Activated naive CD8-positive, alpha-beta T cell treated with anti-CD3 and anti-CD28 coated beads, Interleukin-2, amount 10 ng/mL, durations not matched to agents 7 days and 5 days (primary cell): Measurements from ENCODE around the gene CCS. TPM values are rescaled to one million over a fixed set of nuclear protein-coding genes. Genes with fewer than 3 reads are reported as not detected.
"Not testable (repeated sequence)": the region's sequence is repeated elsewhere in the genome, so short reads cannot be mapped to it uniquely, and the experiment has no call there.

Source experiments
- ATAC-seq: fragments of 150-1000 bp; cut with Tn5 transposase; one replicate; pipeline ENCODE4 v1.10.0; 2021; ENCODE audit warnings: low read depth, moderate library complexity
- POLR2A ChIA-PET: fragments of 350-600 bp; sonication (Branson Sonifier 250); formaldehyde crosslinking; loops from one replicate; lab custom pipeline; 2021; ENCODE audit warnings: antibody characterized with exemption; lab: Charles Lee
- DNase-seq: peaks from one replicate; pipeline ENCODE4 v3.0.0; 2021
- H3K27ac Mint-ChIP-seq: one replicate; pipeline ENCODE4 v1.8.0; 2022; ENCODE audit warnings: mild to moderate bottlenecking, mixed read lengths
- H3K27me3 Mint-ChIP-seq: one replicate; pipeline ENCODE4 v1.8.0; 2022; ENCODE audit warnings: mild to moderate bottlenecking, moderate library complexity, mixed read lengths
- H3K36me3 Mint-ChIP-seq: one replicate; pipeline ENCODE4 v1.8.0; 2021; ENCODE audit warnings: mild to moderate bottlenecking, mixed read lengths
- H3K4me1 Mint-ChIP-seq: one replicate; pipeline ENCODE4 v1.8.0; 2021; ENCODE audit warnings: mixed read lengths
- H3K4me3 Mint-ChIP-seq: one replicate; pipeline ENCODE4 v1.8.0; 2022; ENCODE audit warnings: mild to moderate bottlenecking, moderate library complexity, mixed read lengths
- H3K9me3 Mint-ChIP-seq: one replicate; pipeline ENCODE4 v1.8.0; 2021; ENCODE audit warnings: mixed read lengths
- total RNA-seq, 2 experiments: library from RNA; stranded (reverse); gene quantifications; one replicate each; pipeline ENCODE4 v1.2.3, GENCODE V29; 2021

Gene CCS
- total RNA-seq, 2 experiments from 2014 or later = 46.6 to 47.5 TPM

DNA sequence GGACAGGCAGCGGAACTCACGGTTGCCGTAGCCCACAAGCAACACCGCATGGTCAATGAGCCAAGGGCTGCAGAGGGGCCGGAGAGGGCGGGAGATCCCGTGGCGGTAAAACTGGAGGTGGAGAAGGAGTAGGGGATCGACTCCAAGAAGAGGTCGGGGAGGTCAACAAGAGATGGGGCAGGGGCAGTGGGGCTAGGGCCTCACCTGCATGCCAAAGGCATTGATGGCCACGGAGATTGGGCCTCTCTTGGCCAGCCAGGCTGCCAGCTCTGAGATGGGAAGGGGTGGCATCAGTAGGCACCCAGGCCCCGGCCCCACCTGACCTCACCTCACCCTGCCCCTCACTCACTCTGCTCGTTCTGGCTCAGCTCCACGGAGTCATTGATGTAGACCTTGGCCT, 28.4 kb upstream of the CCS start:
- peaks cover 5% of the 10 kb centered on the region for H3K4me1 Mint-ChIP-seq
- POLR2A ChIA-PET = no interaction called here
- ATAC-seq (no peak), DNase-seq (no peak)
- H3K36me3 Mint-ChIP-seq = no peaks in the 10 kb centered on the region
- H3K27me3 Mint-ChIP-seq = peaks cover 21% of the 10 kb centered on the region
- no peak overlapping the region for H3K27ac Mint-ChIP-seq
- no peaks in the 10 kb centered on the region for H3K9me3 Mint-ChIP-seq
- H3K4me3 Mint-ChIP-seq = no peak overlapping the region

DNA sequence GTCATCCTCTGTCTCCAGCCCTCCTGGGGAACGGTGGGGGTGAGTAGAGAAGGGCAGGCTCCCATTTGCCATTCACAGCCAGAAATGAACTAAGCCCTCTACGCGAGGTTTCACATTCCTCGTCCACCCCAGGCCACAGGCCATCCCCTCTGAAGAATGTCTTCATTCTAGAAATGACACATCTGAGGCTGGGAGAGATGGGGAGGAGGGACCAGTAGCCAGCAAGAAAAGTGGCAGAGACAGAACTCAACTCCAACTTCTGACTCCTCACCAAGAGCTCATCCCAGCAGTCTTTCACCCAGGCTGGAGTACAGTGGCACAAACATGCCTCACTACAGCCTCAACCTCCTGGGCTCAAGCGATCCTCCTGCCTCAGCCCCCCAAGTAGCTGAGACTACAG, 28.0 kb upstream of the CCS start:
- no peaks in the 10 kb centered on the region for H3K36me3 Mint-ChIP-seq
- no peaks in the 10 kb centered on the region for H3K9me3 Mint-ChIP-seq
- H3K27me3 Mint-ChIP-seq = peaks cover 21% of the 10 kb centered on the region
- DNase-seq (no peak), ATAC-seq (no peak)
- POLR2A ChIA-PET = no interaction called here
- H3K27ac Mint-ChIP-seq = no peak overlapping the region
- H3K4me3 Mint-ChIP-seq = no peak overlapping the region
- peaks cover 5% of the 10 kb centered on the region for H3K4me1 Mint-ChIP-seq

GRCh38 chr11:66566221-66566620, 26.8 kb upstream of the CCS start:
- Mint-ChIP-seq H3K4me3 (no peak overlapping the region), H3K36me3 (no peaks in the 10 kb centered on the region), H3K9me3 (no peaks in the 10 kb centered on the region), H3K4me1 (peaks cover 5% of the 10 kb centered on the region), H3K27me3 (peaks cover 25% of the 10 kb centered on the region), H3K27ac (no peak overlapping the region)
- no peak for DNase-seq
- POLR2A ChIA-PET = interaction anchor here (1.4 kb wide), 1 partner anchor 20 kb away, joined by 5 read pairs; the partner anchor contains the start of genes ACTN3 and ZDHHC24
- no peak for ATAC-seq

- peaks cover 25% of the 10 kb centered on the region for H3K27me3 Mint-ChIP-seq
- no peaks in the 10 kb centered on the region for H3K9me3 Mint-ChIP-seq
- ATAC-seq = no peak
- no peak for DNase-seq
- H3K36me3 Mint-ChIP-seq = no peaks in the 10 kb centered on the region
- POLR2A ChIA-PET = interaction anchor here (1.4 to 1.5 kb wide), 2 partner anchors 13 to 22 kb away, joined by 3 to 10 read pairs; partner anchors contain the start of genes ACTN3 and ZDHHC24
- peak overlapping the region; percentile 74 for H3K4me3 Mint-ChIP-seq
- H3K4me1 Mint-ChIP-seq = peaks cover 5% of the 10 kb centered on the region
- no peak overlapping the region for H3K27ac Mint-ChIP-seq
Measured at GRCh38 chr11:66567787-66568123, 25.2 kb upstream of the CCS start.

DNA sequence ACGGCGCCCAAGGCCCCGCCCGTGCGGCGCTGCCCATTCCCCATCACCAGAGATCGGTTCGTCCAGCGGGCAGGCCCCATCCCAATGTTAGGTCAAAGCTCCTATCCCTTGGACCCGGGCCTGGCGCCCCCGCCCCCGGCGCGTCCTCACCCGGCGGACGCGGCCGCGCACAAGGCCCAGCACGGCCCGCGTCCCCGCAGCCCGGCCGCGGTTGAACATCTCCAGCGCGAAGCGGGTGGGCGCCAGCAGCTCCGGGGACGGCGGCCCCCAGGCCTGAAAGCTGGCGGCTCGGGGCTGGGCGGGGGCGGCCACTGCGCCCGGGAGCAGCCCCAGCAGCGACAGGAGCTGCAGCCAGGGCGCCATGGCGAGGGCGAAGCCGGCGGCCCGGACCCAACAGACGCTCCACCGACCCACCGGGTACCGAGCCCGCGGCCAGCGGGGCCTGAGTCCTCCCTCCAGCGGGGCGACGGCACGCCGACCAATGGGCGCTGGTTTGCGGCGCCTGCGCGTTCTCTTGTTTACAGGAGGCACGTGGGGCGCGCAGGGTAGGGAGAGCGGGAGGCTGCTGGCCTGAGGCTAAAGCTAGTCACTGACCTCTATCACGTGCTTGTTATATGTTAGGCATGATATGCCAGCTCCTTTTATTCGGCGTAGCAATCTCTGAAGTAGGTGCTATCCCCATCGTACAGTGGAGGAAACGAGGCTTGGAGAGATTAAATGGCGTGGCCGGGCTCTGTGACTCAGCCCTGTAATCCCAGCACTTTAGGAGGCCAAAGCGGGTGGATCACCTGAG, 24.7 kb upstream of the CCS start, which contains the start of gene CTSF:
TSS of gene CTSF (minus strand) at position 483 of the 793 bp plus-strand sequence. CDS start at position 363, 120 bp downstream.
- peaks cover 5% of the 10 kb centered on the region for H3K4me1 Mint-ChIP-seq
- H3K4me3 Mint-ChIP-seq = peak within 1 kb of the TSS; percentile 75
- no peak within 1 kb of the TSS for H3K27ac Mint-ChIP-seq
- peaks cover 25% of the 10 kb centered on the region for H3K27me3 Mint-ChIP-seq
- ATAC-seq = peak; percentile 88
- POLR2A ChIA-PET = interaction anchor here (0.6 to 1.5 kb wide), 3 partner anchors 13 to 22 kb away, joined by 3 to 10 read pairs (median 3); partner anchors contain the start of genes ACTN3 and ZDHHC24
- H3K9me3 Mint-ChIP-seq = no peaks in the 10 kb centered on the region
- no peaks in the 10 kb centered on the region for H3K36me3 Mint-ChIP-seq
- peak; percentile 73 for DNase-seq

- no peak for ATAC-seq
- Mint-ChIP-seq H3K27ac (no peak overlapping the region), H3K4me3 (no peak overlapping the region), H3K4me1 (peaks cover 5% of the 10 kb centered on the region), H3K9me3 (no peaks in the 10 kb centered on the region), H3K27me3 (peaks cover 29% of the 10 kb centered on the region), H3K36me3 (no peaks in the 10 kb centered on the region)
- no peak for DNase-seq
- POLR2A ChIA-PET = interaction anchor here (0.6 to 1.5 kb wide), 3 partner anchors 14 to 23 kb away, joined by 3 to 10 read pairs (median 3); partner anchors contain the start of genes ACTN3 and ZDHHC24
Measured at GRCh38 chr11:66569076-66569475, 23.9 kb upstream of the CCS start.

DNA sequence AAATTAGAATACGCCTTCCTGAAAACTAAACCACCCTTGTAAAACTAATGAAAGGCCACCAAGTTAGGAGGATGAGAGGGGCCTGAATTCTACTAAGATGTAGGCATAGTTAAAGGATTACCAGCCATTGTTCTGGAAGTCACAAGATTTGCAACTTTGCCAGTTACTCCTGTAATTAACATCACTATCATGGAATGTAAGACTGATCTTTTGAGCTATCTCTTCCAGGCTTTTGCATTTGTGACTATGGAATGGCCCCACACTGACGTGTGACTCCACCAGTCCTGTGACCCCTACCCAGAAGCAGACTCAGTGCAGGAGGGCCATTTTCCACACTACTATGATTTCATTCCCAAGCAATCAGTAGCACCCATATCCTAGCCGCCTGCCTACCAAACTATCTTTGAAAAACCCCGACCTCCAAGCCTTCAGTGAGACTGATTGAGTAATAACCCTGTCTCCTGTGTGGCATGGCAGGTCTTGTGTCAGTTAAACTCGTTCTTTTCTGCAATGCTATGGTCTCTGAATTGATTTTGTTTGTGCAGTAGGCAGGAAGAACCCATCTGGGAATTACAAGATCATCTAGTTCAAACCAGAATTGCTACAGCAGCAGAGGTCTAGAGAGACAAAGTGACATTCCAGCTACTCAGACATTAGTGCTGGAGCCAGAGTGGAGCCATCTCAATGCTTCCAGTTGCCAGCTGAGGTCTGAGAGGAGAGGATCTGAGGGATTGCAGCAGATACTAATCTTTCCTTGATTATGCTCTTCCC, 22.7 kb upstream of the CCS start:
- POLR2A ChIA-PET = interaction anchor here (0.7 to 1.2 kb wide), 2 partner anchors 24 to 33 kb away, joined by 3 to 4 read pairs; partner anchors contain the start of gene ACTN3
- peaks cover 5% of the 10 kb centered on the region for H3K4me1 Mint-ChIP-seq
- H3K36me3 Mint-ChIP-seq = no peaks in the 10 kb centered on the region
- no peak overlapping the region for H3K4me3 Mint-ChIP-seq
- no peak for DNase-seq
- no peaks in the 10 kb centered on the region for H3K9me3 Mint-ChIP-seq
- H3K27ac Mint-ChIP-seq = no peak overlapping the region
- ATAC-seq = no peak
- peaks cover 29% of the 10 kb centered on the region for H3K27me3 Mint-ChIP-seq

DNA sequence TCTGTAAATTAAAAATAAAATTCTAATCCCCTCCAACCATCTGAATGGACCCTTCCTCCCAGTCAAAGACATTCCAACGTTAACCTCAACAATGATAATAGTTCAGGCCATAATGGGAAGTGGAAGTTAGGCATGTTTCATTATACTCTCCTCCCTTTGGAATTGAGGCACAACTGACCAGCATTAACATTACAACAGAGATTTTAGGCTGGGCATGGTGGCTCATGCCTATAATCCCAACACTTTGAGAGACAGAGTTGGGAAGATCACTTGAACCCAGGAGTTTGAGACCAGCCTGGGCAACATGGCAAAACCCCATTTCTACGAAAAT, 22.2 kb upstream of the CCS start:
- POLR2A ChIA-PET = interaction anchor here (0.7 kb wide), 1 partner anchor 34 kb away, joined by 3 read pairs; no protein-coding TSS in a partner anchor
- ATAC-seq (no peak), DNase-seq (no peak)
- no peaks in the 10 kb centered on the region for H3K9me3 Mint-ChIP-seq
- peaks cover 5% of the 10 kb centered on the region for H3K4me1 Mint-ChIP-seq
- H3K36me3 Mint-ChIP-seq = no peaks in the 10 kb centered on the region
- H3K4me3 Mint-ChIP-seq = no peak overlapping the region
- no peak overlapping the region for H3K27ac Mint-ChIP-seq
- peaks cover 29% of the 10 kb centered on the region for H3K27me3 Mint-ChIP-seq

- peaks cover 7% of the 10 kb centered on the region for H3K4me1 Mint-ChIP-seq
- no peak overlapping the region for H3K27ac Mint-ChIP-seq
- POLR2A ChIA-PET = interaction anchor here (4.3 kb wide), 1 partner anchor 99 kb away, joined by 24 read pairs; the partner anchor contains the start of gene RBM4B
- DNase-seq (peak; percentile 77), ATAC-seq (peak; percentile 56)
- peaks cover 8% of the 10 kb centered on the region for H3K27me3 Mint-ChIP-seq
- peaks cover 4% of the 10 kb centered on the region for H3K9me3 Mint-ChIP-seq
- no peak overlapping the region for H3K4me3 Mint-ChIP-seq
- no peaks in the 10 kb centered on the region for H3K36me3 Mint-ChIP-seq
Measured at GRCh38 chr11:66579017-66579606, 13.9 kb upstream of the CCS start.

GRCh38 chr11:66580803-66581202, 12.2 kb upstream of the CCS start:
- POLR2A ChIA-PET = interaction anchor here (4.3 kb wide), 1 partner anchor 97 kb away, joined by 24 read pairs; the partner anchor contains the start of gene RBM4B
- no peak overlapping the region for H3K4me3 Mint-ChIP-seq
- H3K27ac Mint-ChIP-seq = no peak overlapping the region
- no peaks in the 10 kb centered on the region for H3K36me3 Mint-ChIP-seq
- peaks cover 4% of the 10 kb centered on the region for H3K9me3 Mint-ChIP-seq
- no peak for ATAC-seq
- DNase-seq = no peak
- H3K4me1 Mint-ChIP-seq = peaks cover 7% of the 10 kb centered on the region
- peaks cover 8% of the 10 kb centered on the region for H3K27me3 Mint-ChIP-seq

DNA sequence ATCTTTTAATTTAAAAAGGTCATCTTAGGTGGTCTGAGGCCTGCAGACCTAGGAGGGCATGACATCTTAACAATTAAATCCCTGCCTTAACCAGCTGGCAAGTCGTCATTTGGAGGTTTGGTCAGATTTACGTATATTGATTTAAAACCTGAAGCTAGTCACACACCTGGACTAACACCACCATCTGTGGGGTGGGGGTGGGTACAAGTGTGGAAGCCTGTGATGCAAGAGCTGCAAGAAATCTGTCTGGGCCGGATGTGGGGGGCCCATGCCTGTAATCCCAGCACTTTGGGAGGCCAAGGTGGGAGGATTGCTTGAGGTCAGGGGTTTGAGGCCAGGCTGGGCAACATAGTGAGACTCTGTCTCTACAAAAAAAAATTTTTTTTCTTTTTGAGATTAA, 11.7 kb upstream of the CCS start:
- POLR2A ChIA-PET = interaction anchor here (0.6 to 4.3 kb wide), 2 partner anchors 97 to 101 kb away, joined by 3 to 24 read pairs; partner anchors contain the start of gene RBM4B
- H3K9me3 Mint-ChIP-seq = peaks cover 4% of the 10 kb centered on the region
- no peak for DNase-seq
- peaks cover 7% of the 10 kb centered on the region for H3K4me1 Mint-ChIP-seq
- H3K36me3 Mint-ChIP-seq = no peaks in the 10 kb centered on the region
- no peak overlapping the region for H3K27ac Mint-ChIP-seq
- ATAC-seq = no peak
- H3K27me3 Mint-ChIP-seq = peaks cover 8% of the 10 kb centered on the region
- no peak overlapping the region for H3K4me3 Mint-ChIP-seq

DNA sequence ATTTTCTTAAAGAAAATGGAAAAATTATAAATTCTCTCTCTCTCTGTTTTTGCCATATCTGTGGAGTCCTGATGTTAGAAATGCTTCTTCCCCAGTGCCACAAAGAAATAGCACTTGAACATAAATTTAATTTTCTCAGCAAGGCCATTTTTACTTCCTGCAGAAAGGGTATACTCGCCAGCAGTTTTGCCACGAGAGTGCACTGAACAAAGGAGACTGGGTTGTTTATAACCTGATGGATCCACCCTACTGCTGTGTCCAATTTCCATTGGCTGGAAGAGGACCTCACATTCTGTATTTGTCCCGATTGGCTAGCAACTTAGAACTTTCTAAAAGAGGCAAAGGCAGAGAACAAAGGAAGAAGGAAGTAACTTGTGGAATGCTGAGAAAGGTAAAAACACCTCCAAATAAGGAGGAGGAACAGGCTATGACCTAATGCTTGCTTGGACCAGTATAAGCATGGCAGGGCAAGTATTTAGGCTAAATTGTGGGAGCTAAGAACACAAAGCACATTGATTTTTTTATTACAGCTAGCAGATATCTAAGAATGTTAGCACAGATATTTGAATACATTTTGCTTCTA, 10.3 kb upstream of the CCS start:
- H3K27ac Mint-ChIP-seq, DNase-seq, ATAC-seq, H3K4me3 Mint-ChIP-seq, H3K27me3 Mint-ChIP-seq, H3K36me3 Mint-ChIP-seq, POLR2A ChIA-PET, H3K4me1 Mint-ChIP-seq, H3K9me3 Mint-ChIP-seq: not testable (repeated sequence)

GRCh38 chr11:66585447-66585846, 7.5 kb upstream of the CCS start:
- H3K4me1 Mint-ChIP-seq, H3K36me3 Mint-ChIP-seq, H3K27ac Mint-ChIP-seq, H3K9me3 Mint-ChIP-seq, DNase-seq, H3K4me3 Mint-ChIP-seq, POLR2A ChIA-PET, H3K27me3 Mint-ChIP-seq, ATAC-seq: not testable (repeated sequence)
